Glomerular endothelial cell (primary cell): ENCODE results near the gene UBE2E1. TPM values are rescaled to one million over a fixed set of nuclear protein-coding genes. Genes with fewer than 3 reads are reported as not detected.
"Not testable (repeated sequence)": the region's sequence is repeated elsewhere in the genome, so short reads cannot be mapped to it uniquely, and the experiment has no call there.

Experiments used
- DNase-seq: peaks from one replicate; pipeline ENCODE4 v3.0.0-alpha.2; 2011; ENCODE audit warnings: low read depth, low spot score; ENCODE audit errors: extremely low read depth
- total RNA-seq: library from RNA; depleted of rRNA; stranded (reverse); fragments of >200 nt; gene quantifications from 2 replicates; pipeline ENCODE4 v1.2.3, GENCODE V29; 2015

The UBE2E1 gene
- total RNA-seq, 1 donor from 2014 or later: 98.8 TPM

DNA sequence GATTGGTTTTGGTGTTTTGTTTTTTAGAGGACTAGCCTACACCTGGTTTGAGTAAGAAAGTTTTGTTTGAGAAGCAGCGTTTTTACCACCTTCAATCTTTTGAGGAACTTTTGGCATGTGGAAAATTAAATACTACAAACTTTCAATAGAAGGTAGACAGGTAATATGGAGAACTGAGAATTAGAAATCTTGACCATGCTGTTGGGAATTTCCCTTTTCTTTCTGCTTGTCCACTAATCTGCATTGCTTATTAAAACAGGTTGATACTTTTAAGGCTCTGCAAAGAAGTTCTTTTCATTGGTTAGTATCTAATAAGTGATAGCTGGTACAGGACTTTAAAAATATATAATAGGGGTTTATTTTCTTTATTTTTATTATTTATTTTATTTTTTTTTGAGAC lies 31.9 kb downstream of the UBE2E1 start:
- DNase-seq: no peak

DNA sequence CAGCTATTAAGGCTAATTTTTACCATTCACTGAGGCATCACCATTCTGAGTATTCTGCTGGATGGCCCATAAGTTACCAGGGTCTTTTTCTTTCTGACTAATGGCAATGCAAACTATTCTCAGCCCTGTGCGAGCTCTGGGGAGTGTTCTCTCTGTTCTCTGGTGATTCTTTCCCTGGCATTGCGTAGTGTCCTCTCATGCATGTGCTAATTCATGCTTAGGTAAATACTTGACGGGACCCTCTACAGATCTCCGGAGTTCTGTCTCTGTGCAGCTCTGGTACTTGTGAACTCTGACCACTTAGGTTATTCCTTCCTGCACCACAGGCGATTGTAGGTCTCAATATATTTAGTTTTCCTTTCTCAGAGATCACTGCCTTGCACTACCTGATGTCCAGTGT lies 34.8 kb downstream of the UBE2E1 start:
- DNase-seq: no peak

DNA sequence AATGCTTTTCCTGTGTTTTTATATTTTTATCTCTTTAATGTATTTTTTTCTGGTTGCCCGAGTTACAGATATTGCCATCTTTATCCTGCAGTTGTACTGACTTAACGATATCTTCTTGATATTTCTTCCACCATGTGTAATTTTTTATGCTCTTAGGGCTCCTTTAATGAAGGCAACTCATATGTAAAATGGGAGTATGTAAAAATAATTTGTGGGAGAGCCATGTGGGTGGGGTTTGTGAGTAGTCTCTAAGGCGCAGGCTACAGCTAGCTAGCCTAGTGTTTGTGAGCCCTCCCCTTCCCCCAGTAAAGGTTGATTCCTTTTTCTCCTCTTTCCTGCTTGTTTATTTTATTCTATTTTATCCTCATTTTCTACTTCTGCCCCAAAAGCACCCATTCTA lies 38.1 kb downstream of the UBE2E1 start:
- DNase-seq: no peak

DNA sequence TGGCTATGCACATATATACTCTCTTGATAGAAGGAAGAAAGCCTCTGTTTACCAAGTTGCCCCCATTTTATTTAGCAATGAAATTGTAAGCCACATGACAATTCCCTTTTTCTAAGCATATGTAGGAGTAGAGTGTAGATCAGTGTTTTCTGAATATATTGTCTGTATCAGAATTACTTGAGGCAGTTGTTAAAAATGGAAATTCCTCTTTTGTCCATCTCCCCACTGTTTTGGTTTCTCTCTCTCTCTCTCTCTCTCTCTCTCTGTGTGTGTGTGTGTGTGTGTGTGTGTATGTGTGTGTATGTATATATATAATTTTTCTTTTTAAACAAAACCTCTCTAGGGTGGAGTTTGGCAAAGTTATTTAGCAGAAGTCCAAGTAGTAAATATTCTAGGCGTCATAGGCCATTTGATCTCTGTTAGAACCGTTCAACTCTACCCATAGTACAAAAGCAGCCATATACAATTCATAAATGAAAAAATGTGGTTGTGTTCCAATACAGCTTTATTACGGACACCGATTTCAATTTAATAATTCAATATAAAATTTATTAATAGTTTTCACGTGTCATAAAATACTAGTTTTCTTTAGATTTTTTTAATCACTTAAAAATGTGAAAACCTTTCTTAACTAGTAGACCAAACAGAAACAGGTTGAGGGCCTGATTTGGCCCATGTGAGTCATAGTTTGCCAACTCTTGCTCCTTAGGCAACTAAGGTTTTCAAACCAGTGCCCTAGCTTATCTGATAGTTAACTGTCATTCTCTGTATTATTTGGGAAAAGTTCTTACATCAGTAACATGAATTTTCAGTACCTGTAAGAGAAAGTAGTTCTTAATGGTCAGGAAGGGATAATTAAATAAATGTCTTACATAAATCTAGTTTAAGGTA lies 39.8 kb downstream of the UBE2E1 start:
- no peak for DNase-seq

DNA sequence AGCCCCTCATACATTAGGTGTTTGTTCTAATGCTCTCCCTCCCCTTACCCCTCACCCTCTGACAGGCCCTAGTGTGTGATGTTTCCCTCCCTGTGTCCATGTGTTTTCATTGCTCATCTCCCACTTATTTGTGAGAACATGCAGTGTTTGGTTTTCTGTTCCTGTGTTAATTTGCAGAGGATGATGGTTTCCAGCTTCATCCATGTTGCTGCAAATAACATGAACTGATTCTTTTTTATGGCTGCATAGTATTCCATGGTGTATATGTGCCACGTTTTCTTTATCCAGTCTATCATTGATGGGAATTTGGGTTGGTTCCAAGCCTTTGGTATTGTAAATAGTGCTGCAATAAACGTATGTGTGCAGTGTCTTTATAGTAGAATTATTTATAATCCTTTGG lies 43.7 kb downstream of the UBE2E1 start:
- DNase-seq: not testable (repeated sequence)

DNA sequence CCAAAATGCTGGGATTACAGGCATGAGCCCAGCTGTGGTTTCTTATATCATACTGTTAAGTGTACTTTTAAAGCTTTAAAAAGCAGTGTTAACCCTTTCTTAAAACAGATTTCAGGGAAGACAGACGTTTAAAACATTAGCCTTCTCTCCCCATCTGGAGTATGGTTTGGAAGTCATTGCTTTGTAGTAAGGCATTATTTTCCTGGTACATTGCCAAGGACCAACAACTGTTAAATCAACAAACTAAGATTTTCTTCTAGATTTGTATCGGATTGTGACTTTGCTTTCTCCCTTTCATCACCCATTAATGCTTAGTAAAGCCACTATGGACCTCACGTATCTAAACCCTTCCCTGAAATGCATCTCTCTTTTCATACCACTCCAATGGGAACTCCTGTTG lies 50.5 kb downstream of the UBE2E1 start:
- DNase-seq: no peak

DNA sequence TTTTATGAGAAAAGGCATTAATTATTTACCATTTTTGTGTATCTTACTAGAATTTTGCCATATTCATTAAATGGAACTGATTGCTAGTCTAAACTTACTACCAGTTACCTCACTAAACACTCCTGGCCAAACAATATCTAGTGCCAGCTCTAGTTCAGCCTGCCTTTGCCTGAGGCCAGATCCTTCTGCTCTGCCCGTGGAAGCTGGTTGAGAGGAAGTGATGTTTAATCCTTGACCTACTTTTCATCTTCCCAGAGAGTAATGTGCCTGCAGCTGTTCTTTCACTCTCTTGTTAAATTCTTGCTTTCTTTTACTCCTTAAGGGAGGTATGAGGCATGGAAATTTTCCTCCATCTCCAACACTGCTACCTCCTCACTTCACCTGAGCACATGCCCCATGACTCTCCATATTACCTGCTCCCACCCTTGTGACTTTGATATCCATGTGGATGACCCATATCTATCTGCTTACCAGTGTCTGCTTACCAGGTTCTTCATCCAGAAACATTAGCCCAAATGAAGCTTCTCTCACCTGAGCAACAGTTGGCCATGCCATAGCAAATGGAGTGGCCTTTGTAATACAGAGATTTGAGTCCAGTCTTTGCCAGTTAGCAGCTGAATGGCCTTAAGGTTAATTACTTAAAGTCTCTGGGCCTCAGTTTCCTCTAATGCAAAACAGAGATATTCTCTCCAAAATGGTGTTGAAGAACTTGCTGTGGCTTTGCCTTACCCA lies 53.4 kb downstream of the UBE2E1 start:
- no peak for DNase-seq

DNA sequence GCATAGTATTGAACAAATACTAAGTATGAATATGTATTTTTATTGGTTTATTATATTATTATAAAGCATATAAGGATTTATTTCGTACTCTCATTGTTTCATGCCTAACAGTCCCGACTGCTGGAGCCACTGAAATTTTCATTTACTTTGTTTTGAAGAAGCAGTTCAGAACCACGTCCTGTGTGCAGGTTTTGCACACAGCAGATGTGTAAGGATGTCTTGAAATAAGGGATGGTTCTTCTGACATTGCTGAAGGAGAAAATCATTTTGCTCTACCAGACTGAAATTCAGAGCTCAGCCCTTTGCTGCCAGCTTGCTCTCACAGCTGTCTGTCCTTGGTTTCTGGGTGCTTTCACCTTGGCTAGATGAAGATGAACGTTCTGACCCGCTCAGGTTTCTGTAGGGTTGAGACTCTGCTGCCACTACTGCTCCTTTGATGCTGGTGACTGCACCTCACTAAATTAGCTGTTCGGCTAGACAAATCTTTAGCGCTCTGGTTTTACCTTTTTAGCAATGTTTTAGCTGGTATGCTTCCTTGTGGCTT lies 54.2 kb downstream of the UBE2E1 start:
- no peak for DNase-seq

DNA sequence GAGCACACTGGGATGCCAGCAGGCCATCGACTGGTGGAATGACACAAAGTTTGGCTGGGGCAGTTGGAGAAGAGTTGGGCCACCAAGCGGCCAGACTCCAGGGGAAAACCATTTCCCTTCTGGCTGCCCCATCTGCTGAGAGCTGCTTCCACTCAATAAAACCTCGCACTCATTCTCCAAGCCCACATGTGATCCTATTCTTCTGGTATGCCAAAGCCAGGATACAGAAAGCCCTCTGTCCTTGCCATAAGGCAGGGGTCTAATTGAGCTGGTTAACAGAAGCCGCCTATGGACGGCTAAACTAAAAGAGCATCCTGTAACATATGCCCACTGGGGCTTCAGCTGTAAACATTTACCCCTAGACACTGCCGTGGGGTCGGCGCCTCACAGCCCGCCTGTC lies 55.9 kb downstream of the UBE2E1 start:
- DNase-seq: no peak

DNA sequence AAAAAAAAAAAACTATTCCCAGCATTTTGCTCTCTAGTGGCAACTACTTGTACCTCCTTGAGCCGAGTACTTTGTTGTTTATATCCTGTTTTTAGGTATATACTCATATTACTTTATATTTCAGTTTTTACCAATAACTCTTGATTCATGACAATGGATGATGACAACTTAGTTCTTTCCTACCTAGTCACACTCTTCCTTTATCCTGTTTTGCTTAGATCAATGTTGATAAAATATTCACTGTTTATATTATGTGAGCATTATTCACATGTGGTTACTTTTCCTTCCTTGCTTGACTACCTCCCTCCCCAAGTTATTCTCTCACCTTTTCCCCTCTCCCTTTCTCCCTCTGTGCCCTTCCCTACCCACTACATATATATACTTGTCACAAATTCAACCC lies 57.3 kb downstream of the UBE2E1 start:
- DNase-seq: no peak

DNA sequence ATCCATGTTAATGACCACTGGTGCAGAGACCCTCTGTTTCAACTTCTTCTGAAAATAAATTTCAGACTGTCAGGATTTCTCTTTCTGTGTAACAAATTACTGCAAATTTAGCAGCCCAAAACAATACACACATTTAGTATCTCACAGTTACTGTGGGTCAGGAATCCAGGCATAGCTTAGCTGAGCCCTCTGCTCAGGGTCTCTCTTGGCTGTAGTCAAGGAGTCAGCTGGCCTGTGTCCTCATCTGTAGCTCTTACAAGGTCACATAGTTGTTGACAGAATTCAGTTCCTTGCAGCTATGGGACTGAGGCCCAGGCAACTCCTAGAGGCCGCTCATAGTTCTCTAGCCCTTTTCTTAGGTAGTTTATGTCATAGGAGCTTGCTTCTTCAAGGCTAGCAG lies 59.2 kb downstream of the UBE2E1 start:
- DNase-seq: no peak

DNA sequence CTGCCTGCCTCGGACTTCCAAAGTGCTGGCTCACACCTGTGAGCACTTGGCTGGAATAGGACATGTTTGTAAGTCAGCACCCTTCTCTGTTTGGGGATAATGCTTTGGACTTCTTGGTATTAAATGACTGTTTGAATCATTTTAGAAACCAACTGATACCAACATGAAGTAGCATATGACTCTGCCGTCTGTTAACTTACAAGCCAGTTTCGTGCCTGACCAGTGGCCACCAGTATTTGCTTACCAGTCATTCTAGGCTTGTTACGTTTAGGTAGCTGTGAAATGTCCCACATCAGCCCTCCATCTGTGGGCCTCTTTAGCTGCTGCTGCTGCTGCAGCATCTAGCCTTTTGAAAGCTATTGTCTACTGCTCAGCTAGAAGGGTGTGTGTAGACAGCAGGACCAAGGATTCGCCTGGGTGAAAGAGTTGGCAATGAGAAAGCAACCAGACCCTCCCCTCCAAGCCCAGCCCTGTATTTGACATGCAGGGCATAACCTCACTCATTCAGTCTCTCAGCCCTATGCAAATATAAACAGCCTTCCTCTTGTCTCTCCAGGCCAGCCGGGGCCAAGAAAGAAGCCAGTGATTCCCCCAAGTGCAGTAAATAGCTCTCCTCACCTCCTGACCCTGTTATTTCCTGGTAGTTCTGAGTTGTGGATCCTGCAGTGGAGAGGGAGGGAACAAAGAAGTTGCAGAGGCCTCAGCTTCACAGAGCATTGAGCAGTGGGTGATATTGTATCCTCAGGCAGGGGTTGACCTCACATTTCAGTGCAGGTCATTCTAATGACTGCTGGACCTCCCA lies 60.0 kb downstream of the UBE2E1 start:
- no peak for DNase-seq

DNA sequence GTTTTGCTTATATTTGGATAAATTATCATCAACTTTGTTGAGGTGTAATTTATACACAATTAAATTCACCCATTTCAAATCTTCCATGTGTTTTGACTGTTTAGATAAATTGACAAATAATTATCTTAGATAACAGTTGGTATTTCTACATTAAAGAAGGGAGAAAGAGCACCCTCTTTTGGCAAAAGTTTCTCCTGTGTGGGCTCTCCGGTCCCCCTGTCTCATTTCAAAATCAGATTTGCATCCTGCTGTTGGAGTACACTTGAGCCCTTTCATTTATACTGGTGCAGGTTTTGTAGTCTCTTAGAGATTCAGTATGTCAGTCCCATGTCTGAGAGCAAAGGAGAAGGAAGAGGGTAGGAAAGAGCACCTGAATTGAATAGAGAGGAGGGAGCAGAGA lies 61.6 kb downstream of the UBE2E1 start:
- no peak for DNase-seq

DNA sequence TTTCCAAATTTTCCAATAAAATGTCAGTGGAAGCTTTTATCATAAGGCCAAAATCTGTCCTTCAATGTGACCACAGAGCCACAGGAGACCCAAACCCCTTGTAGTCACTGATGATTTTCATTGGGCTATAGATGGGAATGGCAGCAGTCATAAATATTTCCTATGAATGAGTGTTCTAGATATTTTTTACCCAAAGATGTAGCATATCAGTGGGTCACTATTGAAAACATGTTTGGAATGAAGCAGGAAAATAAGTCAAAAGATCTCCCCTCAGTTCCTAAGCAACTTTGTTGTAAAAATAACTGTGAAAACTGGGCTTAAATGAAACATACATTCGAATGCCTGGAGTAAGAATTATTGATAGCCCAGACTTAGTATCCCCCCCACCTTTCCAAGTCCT lies 62.1 kb downstream of the UBE2E1 start:
- DNase-seq: no peak

DNA sequence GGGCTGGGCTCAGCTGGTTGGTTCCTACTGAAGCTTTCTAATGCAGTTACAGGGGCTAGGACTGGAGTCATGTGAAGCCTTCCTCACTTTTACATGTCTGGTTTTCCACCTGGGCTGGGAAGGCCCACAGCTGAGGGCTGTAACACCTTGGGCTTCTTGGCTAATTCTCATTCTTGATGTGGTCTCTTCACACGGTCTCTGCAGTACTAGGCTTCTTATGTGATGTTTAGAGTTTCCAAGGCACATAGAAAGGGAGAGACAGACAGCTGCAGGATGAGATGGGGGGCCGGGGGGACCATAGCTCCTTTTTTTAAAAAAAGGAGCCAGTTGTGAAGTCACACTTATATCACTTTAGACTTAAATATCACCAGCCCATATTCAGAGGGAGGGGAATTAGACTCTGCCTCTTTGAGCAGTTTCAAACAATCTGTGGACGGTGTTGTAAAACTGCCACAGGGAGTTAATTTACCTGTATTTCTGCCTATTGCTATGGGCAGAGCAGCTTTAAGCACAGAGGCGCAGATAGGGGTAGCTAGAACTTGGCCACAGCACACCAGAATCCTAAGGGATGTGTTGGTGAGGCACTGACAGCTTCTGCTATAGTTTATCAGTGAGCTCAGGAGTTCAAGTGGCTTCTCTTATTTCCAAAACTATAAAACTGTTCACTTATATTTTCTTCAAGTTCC lies 64.4 kb downstream of the UBE2E1 start:
- DNase-seq: no peak

DNA sequence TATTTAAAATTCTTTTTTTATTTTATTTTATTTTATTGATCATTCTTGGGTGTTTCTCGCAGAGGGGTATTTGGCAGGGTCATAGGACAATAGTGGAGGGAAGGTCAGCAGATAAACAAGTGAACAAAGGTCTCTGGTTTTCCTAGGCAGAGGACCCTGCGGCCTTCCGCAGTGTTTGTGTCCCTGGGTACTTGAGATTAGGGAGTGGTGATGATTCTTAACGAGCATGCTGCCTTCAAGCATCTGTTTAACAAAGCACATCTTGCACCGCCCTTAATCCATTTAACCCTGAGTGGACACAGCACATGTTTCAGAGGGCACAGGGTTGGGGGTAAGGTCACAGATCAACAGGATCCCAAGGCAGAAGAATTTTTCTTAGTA lies 64.9 kb downstream of the UBE2E1 start:
- not testable (repeated sequence) for DNase-seq

DNA sequence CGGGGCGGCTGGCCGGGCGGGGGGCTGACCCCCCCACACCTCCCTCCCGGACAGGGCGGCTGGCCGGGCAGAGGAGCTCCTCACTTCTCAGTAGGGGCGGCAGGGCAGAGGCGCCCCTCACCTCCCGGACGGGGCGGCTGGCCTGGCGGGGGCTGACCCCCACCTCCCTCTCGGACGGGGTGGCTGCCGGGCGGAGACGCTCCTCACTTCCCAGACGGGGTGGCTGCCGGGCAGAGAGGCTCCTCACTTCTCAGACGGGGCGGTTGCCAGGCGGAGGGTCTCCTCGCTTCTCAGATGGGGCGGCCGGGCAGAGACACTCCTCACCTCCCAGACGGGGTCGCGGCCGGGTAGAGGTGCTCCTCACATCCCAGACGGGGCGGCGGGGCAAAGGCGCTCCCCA lies 65.6 kb downstream of the UBE2E1 start:
- DNase-seq: not testable (repeated sequence)

DNA sequence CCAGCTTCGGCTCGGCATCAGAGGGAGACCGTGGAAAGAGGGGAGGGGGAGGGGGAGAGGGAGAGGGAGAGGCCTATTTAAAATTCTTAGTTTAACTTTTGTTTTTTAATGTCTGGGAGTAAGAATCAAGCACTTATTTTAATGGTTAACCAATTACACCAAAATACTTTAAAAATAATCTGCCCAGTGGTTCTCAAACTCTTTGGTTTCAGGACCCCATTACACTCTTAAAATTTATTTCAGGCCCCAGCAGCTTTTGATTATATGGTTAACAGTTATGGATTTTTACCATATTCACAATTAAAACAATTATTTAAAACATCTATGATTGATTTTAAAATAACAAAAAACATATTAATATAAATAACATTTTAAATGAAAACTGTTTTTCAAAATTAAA lies 66.6 kb downstream of the UBE2E1 start:
- no peak for DNase-seq

DNA sequence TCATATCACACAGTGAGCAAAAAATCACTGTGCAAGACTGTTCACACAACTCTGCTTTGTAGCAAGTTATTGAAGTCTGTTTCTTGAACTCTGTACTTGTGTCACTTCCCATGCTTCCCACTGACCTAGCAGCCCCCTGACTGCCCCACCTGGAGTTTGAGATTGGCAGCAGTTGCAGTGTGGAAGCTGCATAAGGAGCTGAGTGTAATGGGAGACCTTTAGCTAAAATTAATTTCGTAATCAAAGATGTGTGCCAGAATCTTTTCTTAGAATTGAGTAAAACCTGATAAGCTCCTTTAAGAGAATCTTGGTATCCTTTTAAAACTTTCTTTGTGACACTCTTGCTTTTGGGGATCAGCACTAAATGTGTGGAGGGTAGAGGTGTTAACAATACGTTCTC lies 68.2 kb downstream of the UBE2E1 start:
- DNase-seq: no peak

DNA sequence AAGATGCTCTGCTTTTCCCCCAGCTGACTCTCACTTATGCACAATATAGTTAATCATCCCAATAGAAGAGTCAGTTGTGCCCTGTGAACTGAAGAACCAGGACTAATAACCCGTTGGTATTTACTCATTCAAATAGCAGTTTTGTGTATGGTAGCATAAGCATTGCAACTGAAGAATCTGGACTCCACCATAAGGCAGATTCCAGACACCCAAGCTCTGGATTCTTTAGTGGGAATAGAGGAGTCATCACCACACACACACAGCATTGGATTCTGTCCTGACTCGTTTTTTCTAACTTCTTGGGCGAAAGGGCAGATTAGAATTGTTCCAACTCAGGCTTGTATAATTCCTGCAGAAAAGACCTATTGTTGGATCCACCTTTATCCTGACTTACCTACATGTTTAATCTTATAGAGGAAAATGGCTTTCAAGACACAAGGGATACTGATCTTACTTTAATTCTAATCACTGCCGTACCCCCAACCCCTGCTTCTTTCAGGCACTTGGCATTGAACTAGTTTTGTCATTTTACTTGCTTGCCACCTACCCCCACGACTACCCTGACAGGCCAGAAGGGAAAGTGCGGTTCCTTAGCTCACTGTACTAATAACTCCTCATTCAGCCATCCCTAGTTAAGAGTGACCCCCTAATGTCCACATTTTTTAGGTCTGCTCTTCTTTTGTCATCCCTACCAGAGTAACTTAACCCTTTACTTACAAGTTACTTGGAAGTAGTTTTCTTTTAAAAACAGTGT lies 68.8 kb downstream of the UBE2E1 start:
- no peak for DNase-seq
